H7 (cell line): ENCODE results near the gene NACC2. TPM values are rescaled to one million over a fixed set of nuclear protein-coding genes. Genes with fewer than 3 reads are reported as not detected.

ENCODE experiments used
- DNase-seq: peaks from one replicate; pipeline ENCODE4 v3.0.0; 2012
- H3K27me3 ChIP-seq: 2 replicates; pipeline ENCODE4 v1.6.0; 2011; ENCODE audit warnings: mild to moderate bottlenecking, low read length; ENCODE audit not compliant: control insufficient read depth, insufficient read depth
- H3K36me3 ChIP-seq: replicated peaks from 2 replicates; pipeline ENCODE4 v1.5.1; 2011; ENCODE audit warnings: low read length; ENCODE audit not compliant: control insufficient read depth, insufficient read depth
- H3K4me3 ChIP-seq: 2 replicates; pipeline ENCODE4 v1.5.1; 2011; ENCODE audit warnings: low read depth, mild to moderate bottlenecking, control low read depth, low read length, moderate library complexity; ENCODE audit not compliant: insufficient read depth
- total RNA-seq: library from RNA; depleted of rRNA; stranded (reverse); fragments of >200 nt; shearing (Covaris generic); gene quantifications from 2 replicates; pipeline ENCODE4 v1.2.3, GENCODE V29; 2014; rRNA removed

The NACC2 gene
- total RNA-seq, 1 experiment from 2014 or later: 19.3 TPM

DNA sequence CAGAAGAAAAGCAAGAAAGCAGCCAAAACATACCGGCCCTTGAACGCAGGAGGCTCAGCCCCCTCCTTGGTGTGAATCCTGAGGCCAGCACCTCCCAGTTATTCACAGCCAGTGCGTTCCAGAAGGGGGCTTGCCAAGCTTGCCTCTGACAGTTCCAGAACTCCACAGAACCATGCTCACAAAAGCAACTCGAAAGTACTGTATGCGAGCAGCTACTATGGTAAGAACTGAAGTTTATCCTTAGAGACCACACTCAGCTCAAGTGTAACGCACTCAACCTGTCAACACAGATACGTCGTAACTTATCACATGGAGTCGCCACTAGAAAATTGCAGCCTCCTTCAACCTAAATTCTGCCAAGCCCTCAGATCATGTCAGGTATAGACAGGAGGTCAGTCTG lies 135.3 kb downstream of the NACC2 start:
- DNase-seq: no peak
- Histone ChIP-seq H3K4me3 (0 out of 2 replicates have a peak overlapping the region, but pooled peaks have one; percentile 80), H3K36me3 (peaks cover 2% of the 10 kb centered on the region), H3K27me3 (no peaks in the 10 kb centered on the region; the same call in 1 of the 2 replicates)

GRCh38 chr9:135958485-135958884 lies 136.6 kb downstream of the NACC2 start:
- Histone ChIP-seq H3K4me3 (no peak overlapping the region), H3K36me3 (peaks cover 5% of the 10 kb centered on the region), H3K27me3 (no peaks in the 10 kb centered on the region; the same call in 1 of the 2 replicates)
- no peak for DNase-seq

GRCh38 chr9:135957431-135957830 lies 137.7 kb downstream of the NACC2 start:
- Histone ChIP-seq H3K4me3 (no peak overlapping the region), H3K27me3 (no peaks in the 10 kb centered on the region; the same call in 1 of the 2 replicates), H3K36me3 (peaks cover 11% of the 10 kb centered on the region)
- DNase-seq: no peak

DNA sequence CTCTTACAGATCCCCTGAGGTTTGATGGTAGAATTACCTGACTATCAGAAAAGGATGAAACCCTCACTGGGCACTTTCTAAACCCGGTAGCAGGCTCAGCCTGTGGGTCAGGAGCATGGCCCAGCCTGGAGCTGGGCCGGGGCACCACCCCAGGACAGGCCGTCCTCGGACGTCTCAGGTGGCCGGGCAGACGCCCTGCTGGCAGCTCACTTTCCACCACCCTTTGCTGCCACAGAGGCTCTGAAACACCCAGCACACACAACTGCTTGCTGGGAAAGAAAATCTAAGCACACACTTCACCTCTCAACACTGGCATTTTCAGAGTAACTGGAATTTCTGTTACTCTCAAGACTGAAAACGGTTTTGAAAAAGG lies 138.3 kb downstream of the NACC2 start:
- no peak overlapping the region for H3K4me3 ChIP-seq
- DNase-seq: no peak
- no peaks in the 10 kb centered on the region; the same call in 1 of the 2 replicates for H3K27me3 ChIP-seq
- peaks cover 15% of the 10 kb centered on the region for H3K36me3 ChIP-seq

Other genes starting within 250 kb of the NACC2 start
- gene CAMSAP1, start 187.7 kb downstream of the NACC2 start, total RNA-seq: 26.3 and 34.6 TPM in 2 replicates
- gene UBAC1, start 133.9 kb downstream of the NACC2 start, total RNA-seq: 74.6 and 77.0 TPM in 2 replicates
- 50.7 and 66.1 TPM in 2 replicates for gene TMEM250, start 23.6 kb upstream of the NACC2 start, total RNA-seq
- 0.07 TPM in 1 of 2 replicates, not detected in the other for gene LHX3, start 109.8 kb upstream of the NACC2 start, total RNA-seq
- gene QSOX2, start 150.5 kb upstream of the NACC2 start, total RNA-seq: 22.6 and 24.6 TPM in 2 replicates
- 0.04 TPM in 1 of 2 replicates, not detected in the other for gene CCDC187, start 208.8 kb upstream of the NACC2 start, total RNA-seq
- 17.3 and 22.2 TPM in 2 replicates for gene GPSM1, start 232.2 kb upstream of the NACC2 start, total RNA-seq